GM21576 (cell line): ENCODE results near the gene FAM217B.
"Not testable (repeated sequence)": the region's sequence is repeated elsewhere in the genome, so short reads cannot be mapped to it uniquely, and the experiment has no call there.

ENCODE experiments used
- ATAC-seq: cut with Tn5 transposase; IDR thresholded peaks from one replicate; pipeline ENCODE4 v1.9.1; 2021; ENCODE audit warnings: mild to moderate bottlenecking, moderate library complexity; ENCODE audit not compliant: unreplicated experiment

The FAM217B gene

GRCh38 chr20:59938221-59938620 lies 2.0 kb upstream of the FAM217B start:
- ATAC-seq, result no peak

- ATAC-seq, result no peak
Observed at GRCh38 chr20:59938696-59939051, 1.5 kb upstream of the FAM217B start.

GRCh38 chr20:59939052-59939878 lies 924 bp upstream of the FAM217B start:
- ATAC-seq, result no peak

- peak; percentile 27 for ATAC-seq
Observed at GRCh38 chr20:59939879-59940128, 385 bp upstream of the FAM217B start.

GRCh38 chr20:59940956-59941294 lies 736 bp downstream of the FAM217B start:
- no peak for ATAC-seq

GRCh38 chr20:59942245-59942644 lies 2.1 kb downstream of the FAM217B start:
- no peak for ATAC-seq

- ATAC-seq, result no peak
Observed at GRCh38 chr20:59944726-59945125, 4.5 kb downstream of the FAM217B start.

- no peak for ATAC-seq
Observed at GRCh38 chr20:59945175-59945574, 5.0 kb downstream of the FAM217B start.

- no peak for ATAC-seq
Observed at GRCh38 chr20:59945731-59946130, 5.5 kb downstream of the FAM217B start.

- no peak for ATAC-seq
Observed at GRCh38 chr20:59947376-59947775, 7.2 kb downstream of the FAM217B start.

- no peak for ATAC-seq
Observed at GRCh38 chr20:59948212-59948611, 8.0 kb downstream of the FAM217B start.

- ATAC-seq, result no peak
Observed at GRCh38 chr20:59948828-59949720, 8.9 kb downstream of the FAM217B start.

- no peak for ATAC-seq
Observed at GRCh38 chr20:59949911-59950310, 9.7 kb downstream of the FAM217B start.

- no peak for ATAC-seq
Observed at GRCh38 chr20:59954718-59955117, 14.5 kb downstream of the FAM217B start.

GRCh38 chr20:59955131-59955796 lies 15.1 kb downstream of the FAM217B start:
- ATAC-seq, result no peak

GRCh38 chr20:59957568-59957967 lies 17.4 kb downstream of the FAM217B start:
- not testable (repeated sequence) for ATAC-seq

- ATAC-seq, result no peak
Observed at GRCh38 chr20:59958123-59958522, 17.9 kb downstream of the FAM217B start, which contains the start of gene CDH26. CDH26 (plus strand) TSS chr20:59958423; CDS start chr20:59958727, 304 bp downstream.

- no peak for ATAC-seq
Observed at GRCh38 chr20:59958626-59959025, 18.4 kb downstream of the FAM217B start.

GRCh38 chr20:59961423-59961822 lies 21.2 kb downstream of the FAM217B start:
- no peak for ATAC-seq

- ATAC-seq, result no peak
Observed at GRCh38 chr20:59962155-59962554, 22.0 kb downstream of the FAM217B start.

GRCh38 chr20:59966428-59966827 lies 26.2 kb downstream of the FAM217B start:
- no peak for ATAC-seq

GRCh38 chr20:59971428-59971827 lies 31.2 kb downstream of the FAM217B start:
- no peak for ATAC-seq
